Endothelial cell of umbilical vein (primary cell): ENCODE data around the gene M1AP. TPM values are rescaled to one million over a fixed set of nuclear protein-coding genes. Genes with fewer than 3 reads are reported as not detected.

ENCODE experiments used
- BruUV-seq: library from RNA; stranded (reverse); fragments of 400-500 nt; replicated peaks from 2 replicates; lab custom pipeline; 2021; lab: Mats Ljungman, UMichigan
- CTCF ChIA-PET: fragments of 300-600, 350-600 bp; sonication (Branson Sonifier 250); formaldehyde crosslinking; loops from one replicate; lab custom pipeline; 2021; ENCODE audit warnings: antibody characterized with exemption, inconsistent platforms; lab: Charles Lee
- POLR2A ChIA-PET: fragments of 300-600, 350-600 bp; sonication (Branson Sonifier 250); formaldehyde crosslinking; loops from one replicate; lab custom pipeline; 2021; ENCODE audit warnings: antibody characterized with exemption, inconsistent platforms; lab: Charles Lee
- DNase-seq: peaks from one replicate; pipeline ENCODE4 v3.0.0-alpha.2; 2011; ENCODE audit warnings: low read depth, low spot score
- FAIRE-seq: peaks from 2 replicates; lab custom pipeline; 2011; peaks lifted over from hg19 to GRCh38; lab: Jason Lieb, UNC
- H2AFZ ChIP-seq: 2 replicates; pipeline ENCODE4 v1.6.0; 2012; ENCODE audit warnings: low read depth, low read length, control low read depth, inconsistent platforms
- H3K27ac ChIP-seq: 2 replicates; pipeline ENCODE4 v1.5.1; 2011; ENCODE audit warnings: low read depth, mild to moderate bottlenecking, control low read depth, low read length, moderate library complexity; ENCODE audit not compliant: insufficient read depth
- H3K27me3 ChIP-seq, 2 experiments: 2 replicates each; pipeline versions ENCODE4 v1.6.0 to v1.6.1; 2011; ENCODE audit warnings: low read length in 2 of 2, mixed read lengths in 1 of 2; ENCODE audit not compliant: control insufficient read depth in 2 of 2, insufficient read depth in 2 of 2
- H3K36me3 ChIP-seq, 2 experiments: 2 replicates in 1 of 2; 3 replicates in 1 of 2; pipeline ENCODE4 v1.5.1; 2011; ENCODE audit warnings: low read length in 2 of 2, mild to moderate bottlenecking in 1 of 2, moderate library complexity in 1 of 2; ENCODE audit not compliant: control insufficient read depth in 2 of 2, insufficient read depth in 2 of 2; ENCODE audit errors: extremely low read depth in 1 of 2
- H3K4me1 ChIP-seq: 3 replicates; pipeline ENCODE4 v1.5.1; 2011; ENCODE audit warnings: mild to moderate bottlenecking, low read length; ENCODE audit not compliant: control insufficient read depth, insufficient read depth; ENCODE audit errors: extremely low read depth
- H3K4me2 ChIP-seq: 2 replicates; pipeline ENCODE4 v1.6.1; 2011; ENCODE audit warnings: low read length, control low read depth, mixed read lengths; ENCODE audit not compliant: insufficient read depth
- H3K4me3 ChIP-seq, 3 experiments: fragments of 200-600 bp in 1 of 3; sonication (generic), shearing (Covaris generic) in 1 of 3; replicated peaks in 1 of 3; 2 replicates each; pipeline ENCODE4 v1.5.1; 2011 to 2016; ENCODE audit warnings: control low read depth in 3 of 3, low read length in 3 of 3, mild to moderate bottlenecking in 2 of 3, inconsistent platforms in 1 of 3, low read depth in 1 of 3, moderate library complexity in 1 of 3; ENCODE audit not compliant: insufficient read depth in 1 of 3
- H3K79me2 ChIP-seq: 2 replicates; pipeline ENCODE4 v1.6.0; 2012; ENCODE audit warnings: low read length, inconsistent platforms; ENCODE audit not compliant: control insufficient read depth, insufficient read depth
- H3K9ac ChIP-seq: replicated peaks from 2 replicates; pipeline ENCODE3; 2011; ENCODE audit warnings: low read length, control low read depth; ENCODE audit not compliant: insufficient read depth; ENCODE audit errors: extremely low read depth
- H3K9me1 ChIP-seq: replicated peaks from 3 replicates; pipeline ENCODE4 v1.6.0; 2011; ENCODE audit warnings: mild to moderate bottlenecking, low read length; ENCODE audit not compliant: control insufficient read depth, insufficient read depth; ENCODE audit errors: extremely low read depth
- H3K9me3 ChIP-seq: replicated peaks from 2 replicates; pipeline ENCODE4 v1.5.1; 2012; ENCODE audit warnings: low read length, inconsistent platforms; ENCODE audit not compliant: control insufficient read depth, insufficient read depth
- H4K20me1 ChIP-seq: replicated peaks from 2 replicates; pipeline ENCODE3; 2011; ENCODE audit warnings: mild to moderate bottlenecking, low read length; ENCODE audit not compliant: control insufficient read depth, insufficient read depth; ENCODE audit errors: extremely low read depth
- CTCF ChIP-seq, 2 donors: IDR thresholded peaks; 1 replicate in 1 of 2; 2 replicates in 1 of 2; pipeline ENCODE4 v1.5.1; 2011; ENCODE audit warnings: low read length in 2 of 2, mild to moderate bottlenecking in 2 of 2, moderate library complexity in 2 of 2, control low read depth in 1 of 2, inconsistent platforms in 1 of 2, low read depth in 1 of 2; ENCODE audit not compliant: insufficient read depth in 1 of 2; ENCODE audit errors: extremely low read depth in 1 of 2
- EZH2 ChIP-seq: IDR thresholded peaks from 2 replicates; pipeline ENCODE4 v1.6.1; 2012; ENCODE audit warnings: borderline replicate concordance, low read depth, mild to moderate bottlenecking, moderate library complexity, low read length, inconsistent platforms; ENCODE audit not compliant: severe bottlenecking
- FOS ChIP-seq: IDR thresholded peaks from 2 replicates; pipeline ENCODE4 v1.6.1; 2011; ENCODE audit warnings: mild to moderate bottlenecking, low read length, moderate library complexity, borderline replicate concordance; ENCODE audit not compliant: insufficient read depth
- GATA2 ChIP-seq: IDR thresholded peaks from 2 replicates; pipeline ENCODE4 v1.7.0; 2011; ENCODE audit warnings: low read depth, mild to moderate bottlenecking, moderate library complexity, mixed read lengths, low read length; ENCODE audit not compliant: insufficient read length, insufficient read depth
- JUN ChIP-seq: IDR thresholded peaks from 2 replicates; pipeline ENCODE4 v1.6.1; 2011; ENCODE audit warnings: borderline replicate concordance, low read depth; ENCODE audit not compliant: insufficient read length, insufficient read depth
- MAX ChIP-seq: IDR thresholded peaks from 2 replicates; pipeline ENCODE4 v1.6.1; 2011; ENCODE audit not compliant: insufficient read depth, insufficient read length
- MYC ChIP-seq: IDR thresholded peaks from one replicate; pipeline ENCODE4 v1.6.1; 2011; ENCODE audit warnings: mild to moderate bottlenecking, low read depth, low read length
- POLR2A ChIP-seq: IDR thresholded peaks from 2 replicates; pipeline ENCODE4 v1.6.1; 2012; ENCODE audit warnings: low read depth, mild to moderate bottlenecking, control low read depth, low read length
- POLR2AphosphoS5 ChIP-seq: IDR thresholded peaks from 2 replicates; pipeline ENCODE4 v1.6.1; 2012; ENCODE audit warnings: low read depth, mild to moderate bottlenecking, control low read depth, low read length, moderate library complexity; ENCODE audit not compliant: insufficient read depth
- dilution Hi-C: fragments of 300-500 bp; cut with MboI; formaldehyde crosslinking; loops from one replicate; pipeline ENCODE4 v1.15.0; 2019; ENCODE audit warnings: low sequenced_read_pairs; ENCODE audit not compliant: extremely low pct_ligation_motif_present
- intact Hi-C: fragments of 100-400 bp; cut with micrococcal nuclease; formaldehyde crosslinking; loops from one replicate; pipeline ENCODE4 v1.10.0; 2022
- polyA plus RNA-seq, 4 experiments: library from polyadenylated mRNA; depleted of rRNA in 3 of 4; stranded (reverse) in 3 of 4; unstranded in 1 of 4; fragments of >200 nt; gene quantifications; 2 replicates each; pipeline versions ENCODE4 v1.2.1 to v1.2.3, GENCODE V29; 2011 to 2012; ENCODE audit warnings: missing spikeins in 1 of 4
- total RNA-seq: library from RNA; stranded (reverse); gene quantifications from 2 replicates; pipeline ENCODE4 v1.2.3, GENCODE V29; 2021

Gene M1AP
- total and polyA plus RNA-seq, 2 donors (not counting 3 experiments of a cell fraction or from before 2014, with no cell fraction given), result 0.04 TPM; not detected in 1

- peaks cover 0 to 5% of the 10 kb centered on the region in 2 experiments for H3K27me3 ChIP-seq
- TF ChIP-seq GATA2 (no peak), FOS (no peak)
- ChIA-PET CTCF (interaction anchor here (1.8 kb wide), 1 partner anchor 30 kb away, joined by 6 read pairs; no protein-coding TSS in a partner anchor), POLR2A (no interaction called here)
- no peaks in the 10 kb centered on the region for H4K20me1 ChIP-seq
- no peaks in the 10 kb centered on the region for H3K9me1 ChIP-seq
- no peaks in the 10 kb centered on the region for H3K9me3 ChIP-seq
- FAIRE-seq (no peak), DNase-seq (no peak)
- H2AFZ ChIP-seq, result no peak overlapping the region
- H3K4me3 ChIP-seq, result no peak overlapping the region
- H3K36me3 ChIP-seq, result peaks cover 0 to 4% of the 10 kb centered on the region in 2 experiments
- no peak overlapping the region for H3K9ac ChIP-seq
- H3K4me2 ChIP-seq, result no peak overlapping the region
- intact Hi-C loops, result no loop called here
- BruUV-seq, result no TSS peak
- H3K4me1 ChIP-seq, result peaks cover 7% of the 10 kb centered on the region
- H3K27ac ChIP-seq, result no peak overlapping the region
- dilution Hi-C loops, result no loop called here
- no peaks in the 10 kb centered on the region for H3K79me2 ChIP-seq
Measured at GRCh38 chr2:74558284-74559230, 89.6 kb downstream of the M1AP start.

- Histone ChIP-seq H2AFZ (no peak overlapping the region), H3K9me1 (no peaks in the 10 kb centered on the region), H3K9ac (no peak overlapping the region), H3K79me2 (no peaks in the 10 kb centered on the region), H3K4me1 (peaks cover 7% of the 10 kb centered on the region), H3K4me2 (no peak overlapping the region), H3K36me3 (peaks cover 0 to 4% of the 10 kb centered on the region in 2 experiments), H4K20me1 (no peaks in the 10 kb centered on the region), H3K27ac (no peak overlapping the region), H3K27me3 (peaks cover 0 to 5% of the 10 kb centered on the region in 2 experiments), H3K9me3 (no peaks in the 10 kb centered on the region), H3K4me3 (no peak overlapping the region)
- intact Hi-C loops (no loop called here), dilution Hi-C loops (no loop called here)
- ChIA-PET POLR2A (no interaction called here), CTCF (no interaction called here)
- no peak for TF ChIP-seq MYC
- TF ChIP-seq MAX, result no peak
- no peak for TF ChIP-seq EZH2
- TF ChIP-seq CTCF (IDR thresholded peaks at IDR 0.05; ENCODE audit: extremely low read depth in 1 of 2, insufficient read depth in 1 of 2, low read depth in 1 of 2, low read length in 2 of 2), result no peak
- TF ChIP-seq GATA2, result no peak
- TF ChIP-seq POLR2AphosphoS5, result no peak
- no peak for TF ChIP-seq JUN
- no peak for TF ChIP-seq POLR2A
- no peak for TF ChIP-seq FOS
- FAIRE-seq, result no peak
- no peak for DNase-seq
- no TSS peak for BruUV-seq
Measured at GRCh38 chr2:74556831-74557370, 91.2 kb downstream of the M1AP start.
